Transverse colon (tissue), 4 donors: ENCODE data around the gene NUB1. TPM values are rescaled to one million over a fixed set of nuclear protein-coding genes. Genes with fewer than 3 reads are reported as not detected.

Experiments used
- DNase-seq: peaks from one replicate; pipeline ENCODE4 v3.0.0-alpha.2; 2019
- H3K27ac ChIP-seq, 4 donors: fragments of 200-600 bp; sonication (generic); 2 replicates each; pipeline ENCODE4 v1.5.1; 2016 to 2018; ENCODE audit warnings: inconsistent platforms in 4 of 4
- H3K27me3 ChIP-seq: fragments of 200-600 bp; sonication (generic); 2 replicates; pipeline ENCODE4 v1.5.1; 2017; ENCODE audit warnings: inconsistent platforms
- H3K36me3 ChIP-seq, 4 donors: fragments of 200-600 bp; sonication (generic); 2 replicates each; pipeline ENCODE4 v1.5.1; 2017 to 2019; ENCODE audit warnings: inconsistent platforms in 4 of 4
- H3K4me1 ChIP-seq, 4 donors: fragments of 200-600 bp; sonication (generic); 2 replicates each; pipeline ENCODE4 v1.5.1; 2017 to 2020; ENCODE audit warnings: inconsistent platforms in 4 of 4
- H3K4me3 ChIP-seq, 4 donors: fragments of 200-600 bp; sonication (generic); 1 replicate in 1 of 4; 2 replicates in 3 of 4; pipeline versions ENCODE4 v1.5.1 to v1.6.1; 2017 to 2019; ENCODE audit warnings: inconsistent platforms in 4 of 4
- H3K9me3 ChIP-seq, 2 donors: fragments of 200-600 bp; sonication (generic); 2 replicates each; pipeline ENCODE4 v1.5.1; 2017 to 2019; ENCODE audit warnings: inconsistent platforms in 2 of 2
- CTCF ChIP-seq, 5 experiments: fragments of 200-600 bp in 3 of 5; fragments of 450-650 bp in 2 of 5; sonication (generic) in 3 of 5; IDR thresholded peaks; 1 replicate in 2 of 5; 2 replicates in 3 of 5; pipeline ENCODE4 v1.5.1; 2016 to 2017; ENCODE audit warnings: antibody characterized with exemption in 5 of 5, inconsistent platforms in 3 of 5, mild to moderate bottlenecking in 2 of 5, moderate library complexity in 1 of 5
- EP300 ChIP-seq: sonication (generic); formaldehyde crosslinking; IDR thresholded peaks from one replicate; pipeline ENCODE4 v1.6.1; 2017; ENCODE audit warnings: antibody characterized with exemption, low read depth
- POLR2A ChIP-seq: fragments of 450-650 bp; IDR thresholded peaks from one replicate; pipeline ENCODE4 v1.6.1; 2016; ENCODE audit warnings: antibody characterized with exemption, mild to moderate bottlenecking, moderate library complexity
- POLR2AphosphoS5 ChIP-seq, 3 donors: sonication (generic); formaldehyde crosslinking; IDR thresholded peaks; one replicate each; pipeline ENCODE4 v1.6.1; 2016; ENCODE audit warnings: antibody characterized with exemption in 3 of 3
- WGBS, 2 donors: methylation state at CpG; one replicate each; pipeline ENCODE4 v1.1.5; 2018; ENCODE audit warnings: low coverage in 1 of 2; 5-methylcytosine and 5-hydroxymethylcytosine counted together
- in situ Hi-C, 4 donors: fragments of 200-750 bp; cut with MboI; loops; one replicate each; pipeline versions ENCODE4 v1.15.0 to v1.15.1; 2017; ENCODE audit warnings: low sequenced_read_pairs in 3 of 4, low pct_ligation_motif_present in 1 of 4, low pct_unique_long_range_greater_than_20kb in 1 of 4
- intact Hi-C: fragments of 100-400 bp; cut with DNase I; formaldehyde crosslinking; loops from one replicate; pipeline ENCODE4 v1.15.1; 2023; ENCODE audit warnings: low total_unique reads
- total RNA-seq, 4 donors: library from RNA; depleted of rRNA; stranded (reverse); fragments of >200 nt; gene quantifications; one replicate each; pipeline ENCODE4 v1.1.0, GENCODE V29; 2016

NUB1 gene
- total RNA-seq, 4 donors from 2014 or later, result 26.3 to 69.5 (median 56.4) TPM

DNA sequence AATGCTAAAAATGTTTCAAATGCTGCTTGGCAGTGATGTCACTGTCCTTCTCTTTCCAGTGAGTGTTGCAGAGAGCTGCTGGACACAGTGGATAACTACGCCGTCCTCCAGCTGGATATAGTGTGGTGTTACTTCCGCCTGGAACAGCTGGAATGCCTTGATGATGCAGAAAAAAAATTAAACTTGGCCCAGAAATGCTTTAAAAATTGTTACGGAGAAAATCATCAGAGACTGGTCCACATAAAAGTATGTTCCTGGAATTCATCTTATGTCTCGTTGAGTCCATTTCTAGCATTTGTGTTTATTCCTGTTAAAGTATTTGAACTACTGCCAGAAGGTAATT lies 25.2 kb downstream of the NUB1 start:
- Histone ChIP-seq H3K27me3 (no peaks in the 10 kb centered on the region), H3K36me3 (peaks cover 0 to 31% (median under 1%) of the 10 kb centered on the region in 4 donors), H3K27ac (peak overlapping the region; percentile 43 to 72 (median 61)), H3K4me3 (no peak overlapping the region), H3K4me1 (peaks cover 0 to 24% (median 6%) of the 10 kb centered on the region in 4 donors), H3K9me3 (no peaks in the 10 kb centered on the region)
- no peak for DNase-seq
- in situ Hi-C loops (loop anchor here in 3 of 4 donors (5.0 to 25.0 kb wide), 3 partner anchors 78 to 395 kb away; partner anchors contain the start of gene CRYGN (in 1 of the 3)), intact Hi-C loops (loop anchor here (5.0 kb wide), 1 partner anchor 80 kb away; no protein-coding TSS in a partner anchor)
- WGBS, 2 donors, result 53 to 68% methylated on average over 5 of the region's 5 CpGs
- TF ChIP-seq POLR2A (no peak), POLR2AphosphoS5 (IDR thresholded peaks at IDR 0.05) (peak; percentile 19 to 55 (median 44))

DNA sequence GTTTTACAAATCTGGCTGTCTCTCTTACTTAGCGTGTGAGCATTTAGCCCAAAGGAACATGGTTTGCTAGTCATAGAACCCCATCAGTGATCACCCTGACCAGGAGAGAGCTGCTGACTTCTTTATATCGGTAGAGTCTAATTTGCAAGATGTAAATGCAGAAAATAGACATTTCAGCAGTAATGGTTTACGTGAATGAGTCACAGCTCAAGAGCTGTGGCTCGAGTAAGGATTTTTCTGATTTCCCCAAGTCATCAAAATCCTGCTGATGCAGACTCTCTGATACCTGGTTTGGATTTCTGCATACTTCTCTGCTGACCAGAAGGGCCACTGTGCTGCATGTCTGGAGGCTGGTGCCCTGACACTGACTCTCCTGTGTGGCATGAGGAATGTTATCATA lies 25.7 kb downstream of the NUB1 start:
- no peak overlapping the region for H3K4me3 ChIP-seq
- no peaks in the 10 kb centered on the region for H3K27me3 ChIP-seq
- peak overlapping the region; percentile 43 to 72 (median 61) for H3K27ac ChIP-seq
- H3K9me3 ChIP-seq, result no peaks in the 10 kb centered on the region
- peaks cover 0 to 24% (median 6%) of the 10 kb centered on the region in 4 donors for H3K4me1 ChIP-seq
- in situ Hi-C loops, result loop anchor here in 3 of 4 donors (5.0 to 25.0 kb wide), 3 partner anchors 78 to 395 kb away; partner anchors contain the start of gene CRYGN (in 1 of the 3)
- TF ChIP-seq CTCF (IDR thresholded peaks at IDR 0.05) (no peak), POLR2AphosphoS5 (IDR thresholded peaks at IDR 0.05) (no peak)
- DNase-seq, result no peak
- 34 to 67% methylated on average over 3 to 4 of the region's 4 CpGs for WGBS, 2 donors
- intact Hi-C loops, result loop anchor here (5.0 kb wide), 1 partner anchor 80 kb away; no protein-coding TSS in a partner anchor
- H3K36me3 ChIP-seq, result peaks cover 0 to 27% (median 0%) of the 10 kb centered on the region in 4 donors

GRCh38 chr7:151368136-151368571 lies 26.5 kb downstream of the NUB1 start:
- TF ChIP-seq POLR2AphosphoS5 (IDR thresholded peaks at IDR 0.05), result peak in 1 of 3 donors; percentile 19
- no peak for TF ChIP-seq EP300
- peak; percentile 91 to 96 (median 95) for TF ChIP-seq CTCF (IDR thresholded peaks at IDR 0.05)
- TF ChIP-seq POLR2A, result no peak
- in situ Hi-C loops, result loop anchor here in 3 of 4 donors (5.0 to 25.0 kb wide), 3 partner anchors 77 to 394 kb away; partner anchors contain the start of gene CRYGN (in 1 of the 3)
- WGBS, 2 donors, result 7% methylated on average over 11 of the region's 11 CpGs; no CpG with 5 or more reads in 1 of the 2 donors
- DNase-seq, result peak; percentile 87
- Histone ChIP-seq H3K4me1 (peaks cover 0 to 24% (median 6%) of the 10 kb centered on the region in 4 donors), H3K36me3 (peaks cover 0 to 18% (median 0%) of the 10 kb centered on the region in 4 donors), H3K9me3 (no peaks in the 10 kb centered on the region), H3K27ac (peak overlapping the region; percentile 43 to 72 (median 61)), H3K4me3 (no peak overlapping the region), H3K27me3 (no peaks in the 10 kb centered on the region)
- intact Hi-C loops, result loop anchor here (5.0 kb wide), 1 partner anchor 79 kb away; no protein-coding TSS in a partner anchor

DNA sequence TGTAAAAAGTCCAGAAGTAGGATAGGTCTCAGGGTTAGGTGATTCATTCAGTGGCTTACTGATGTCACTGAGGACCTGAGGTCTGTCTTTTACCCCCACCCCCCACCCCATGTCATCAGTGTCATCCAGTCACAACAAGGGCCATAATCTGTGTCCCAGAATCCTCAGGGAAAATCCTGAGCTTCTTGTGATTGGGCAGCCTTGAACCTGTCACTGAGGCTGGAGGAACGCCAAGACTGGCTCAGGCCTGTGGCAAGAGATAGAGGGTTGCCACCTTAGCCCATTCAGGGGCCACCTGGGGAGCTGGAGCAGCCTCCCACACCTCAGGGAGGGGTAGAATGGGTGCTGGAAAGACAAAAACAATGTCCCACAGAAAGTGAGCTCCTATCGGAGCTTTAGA lies 29.7 kb downstream of the NUB1 start:
- in situ Hi-C loops, result loop anchor here in 3 of 4 donors (25.0 kb wide), 1 partner anchor 391 kb away; no protein-coding TSS in a partner anchor
- Histone ChIP-seq H3K4me3 (no peak overlapping the region), H3K27me3 (no peaks in the 10 kb centered on the region), H3K36me3 (peaks cover 0 to 35% (median 8%) of the 10 kb centered on the region in 4 donors), H3K27ac (no peak overlapping the region), H3K9me3 (no peaks in the 10 kb centered on the region), H3K4me1 (peaks cover 0 to 22% (median 6%) of the 10 kb centered on the region in 4 donors)
- peak; percentile 8 for DNase-seq
- TF ChIP-seq EP300, result no peak
- no peak for TF ChIP-seq POLR2AphosphoS5 (IDR thresholded peaks at IDR 0.05)
- TF ChIP-seq CTCF (IDR thresholded peaks at IDR 0.05), result no peak
- no peak for TF ChIP-seq POLR2A
- WGBS, 2 donors, result 97% methylated on average over 2 of the region's 2 CpGs; no CpG with 5 or more reads in 1 of the 2 donors
- intact Hi-C loops, result no loop called here
